Neural progenitor cell (in vitro differentiated cells): ENCODE measurements around the gene NOTCH4. TPM values are rescaled to one million over a fixed set of nuclear protein-coding genes. Genes with fewer than 3 reads are reported as not detected.

ENCODE experiments used
- DNase-seq: peaks from one replicate; pipeline ENCODE4 v3.0.0-alpha.2; 2016; ENCODE audit warnings: low spot score
- H2AFZ ChIP-seq: fragments of 200-600 bp; sonication (generic); replicated peaks from 2 replicates; pipeline ENCODE4 v1.6.1; 2016; ENCODE audit warnings: antibody characterized with exemption
- H3F3A ChIP-seq: fragments of 200-600 bp; sonication (generic); 2 replicates; pipeline ENCODE4 v1.6.1; 2016; ENCODE audit warnings: antibody characterized with exemption, low read depth
- H3K27ac ChIP-seq: fragments of 200-600 bp; sonication (generic); 2 replicates; pipeline ENCODE4 v1.5.1; 2016; ENCODE audit warnings: mild to moderate bottlenecking
- H3K27me3 ChIP-seq: fragments of 200-600 bp; sonication (generic); 2 replicates; pipeline ENCODE4 v1.6.1; 2016; ENCODE audit warnings: mild to moderate bottlenecking, moderate library complexity
- H3K36me3 ChIP-seq: fragments of 200-600 bp; sonication (generic); 2 replicates; pipeline ENCODE4 v1.5.1; 2016
- H3K4me1 ChIP-seq: fragments of 200-600 bp; sonication (generic); 2 replicates; pipeline ENCODE4 v1.6.1; 2016; ENCODE audit warnings: mixed run types
- H3K4me2 ChIP-seq: fragments of 200-600 bp; sonication (generic); 2 replicates; pipeline ENCODE4 v1.6.1; 2016
- H3K4me3 ChIP-seq: fragments of 200-600 bp; sonication (generic); 2 replicates; pipeline ENCODE4 v1.5.1; 2016
- H3K79me2 ChIP-seq: fragments of 200-600 bp; sonication (generic); 2 replicates; pipeline ENCODE4 v1.6.1; 2016; ENCODE audit warnings: low read depth
- H3K9ac ChIP-seq: fragments of 200-600 bp; sonication (generic); 2 replicates; pipeline ENCODE4 v1.6.1; 2016
- H3K9me3 ChIP-seq: fragments of 200-600 bp; sonication (generic); 2 replicates; pipeline ENCODE4 v1.5.1; 2016; ENCODE audit warnings: low read depth
- H4K20me1 ChIP-seq: fragments of 200-600 bp; sonication (generic); 2 replicates; pipeline ENCODE4 v1.6.1; 2016; ENCODE audit warnings: low read depth
- H3K27ac Mint-ChIP-seq: 3 replicates; pipeline ENCODE4 v1.8.0; 2021; ENCODE audit warnings: mixed read lengths
- H3K27me3 Mint-ChIP-seq: 2 replicates; pipeline ENCODE4 v1.8.0; 2022; ENCODE audit warnings: low read depth, mild to moderate bottlenecking, inconsistent platforms, moderate library complexity, mixed read lengths; ENCODE audit not compliant: insufficient read depth
- H3K36me3 Mint-ChIP-seq: 3 replicates; pipeline ENCODE4 v1.8.0; 2021; ENCODE audit warnings: mixed read lengths
- H3K4me1 Mint-ChIP-seq: 3 replicates; pipeline ENCODE4 v1.8.0; 2021; ENCODE audit warnings: mixed read lengths
- H3K4me3 Mint-ChIP-seq: 3 replicates; pipeline ENCODE4 v1.8.0; 2021; ENCODE audit warnings: mild to moderate bottlenecking, moderate library complexity, mixed read lengths
- H3K9me3 Mint-ChIP-seq: 3 replicates; pipeline ENCODE4 v1.8.0; 2020; ENCODE audit warnings: mixed read lengths
- CTCF ChIP-seq: fragments of 200-600 bp; sonication (generic); IDR thresholded peaks from 2 replicates; pipeline ENCODE4 v1.5.1; 2017; ENCODE audit warnings: antibody characterized with exemption, mild to moderate bottlenecking
- EZH2 ChIP-seq: fragments of 200-600 bp; sonication (generic); IDR thresholded peaks from 2 replicates; pipeline ENCODE4 v1.6.1; 2017; ENCODE audit warnings: antibody characterized with exemption, mild to moderate bottlenecking, moderate library complexity
- EZH2phosphoT487 ChIP-seq: fragments of 200-600 bp; sonication (generic); IDR thresholded peaks from 2 replicates; pipeline ENCODE4 v1.6.1; 2017; ENCODE audit warnings: antibody characterized with exemption
- total RNA-seq: library from RNA; depleted of rRNA; stranded (reverse); fragments of >200 nt; gene quantifications from 2 replicates; pipeline ENCODE4 v1.2.3, GENCODE V29; 2015; ENCODE audit warnings: low replicate concordance

Gene NOTCH4
- total RNA-seq, 1 donor from 2014 or later: 3.2 TPM

GRCh38 chr6:32202186-32202585 lies 21.7 kb downstream of the NOTCH4 start:
- Mint-ChIP-seq H3K27me3 (peaks cover 8% of the 10 kb centered on the region), H3K4me1 (peaks cover 38% of the 10 kb centered on the region), H3K27ac (no peak overlapping the region), H3K36me3 (no peaks in the 10 kb centered on the region), H3K9me3 (peaks cover 8% of the 10 kb centered on the region), H3K4me3 (no peak overlapping the region)
- Histone ChIP-seq H3K9me3 (no peaks in the 10 kb centered on the region), H3K27ac (no peak overlapping the region), H3K9ac (no peak overlapping the region), H3K4me2 (no peak overlapping the region), H3F3A (peaks cover 2% of the 10 kb centered on the region), H3K79me2 (no peaks in the 10 kb centered on the region), H2AFZ (no peak overlapping the region), H3K27me3 (peaks cover 5% of the 10 kb centered on the region), H3K36me3 (no peaks in the 10 kb centered on the region), H4K20me1 (no peaks in the 10 kb centered on the region), H3K4me1 (peaks cover 14% of the 10 kb centered on the region), H3K4me3 (no peak overlapping the region)
- TF ChIP-seq EZH2phosphoT487: no peak
- no peak for TF ChIP-seq EZH2
- TF ChIP-seq CTCF: no peak
- DNase-seq: no peak

GRCh38 chr6:32200711-32201475 lies 23.0 kb downstream of the NOTCH4 start:
- Histone ChIP-seq H3F3A (peaks cover 12% of the 10 kb centered on the region), H2AFZ (no peak overlapping the region), H4K20me1 (no peaks in the 10 kb centered on the region), H3K9me3 (no peaks in the 10 kb centered on the region), H3K9ac (no peak overlapping the region), H3K79me2 (no peaks in the 10 kb centered on the region), H3K27ac (no peak overlapping the region), H3K4me2 (no peak overlapping the region), H3K36me3 (no peaks in the 10 kb centered on the region), H3K4me3 (no peak overlapping the region), H3K27me3 (peaks cover 5% of the 10 kb centered on the region), H3K4me1 (peaks cover 21% of the 10 kb centered on the region)
- H3K36me3 Mint-ChIP-seq: no peaks in the 10 kb centered on the region
- TF ChIP-seq EZH2 (no peak), CTCF (no peak), EZH2phosphoT487 (no peak)
- no peak overlapping the region for H3K27ac Mint-ChIP-seq
- no peak overlapping the region for H3K4me3 Mint-ChIP-seq
- H3K27me3 Mint-ChIP-seq: peaks cover 8% of the 10 kb centered on the region
- peaks cover 50% of the 10 kb centered on the region for H3K4me1 Mint-ChIP-seq
- H3K9me3 Mint-ChIP-seq: peaks cover 2% of the 10 kb centered on the region
- DNase-seq: no peak

GRCh38 chr6:32198866-32199265 lies 25.0 kb downstream of the NOTCH4 start:
- no peak overlapping the region for H3K9ac ChIP-seq
- no peak overlapping the region for H3K4me2 ChIP-seq
- no peak overlapping the region for H3K27ac ChIP-seq
- H3K9me3 ChIP-seq: no peaks in the 10 kb centered on the region
- no peaks in the 10 kb centered on the region for H3K36me3 ChIP-seq
- H4K20me1 ChIP-seq: no peaks in the 10 kb centered on the region
- H3K36me3 Mint-ChIP-seq: peaks cover 2% of the 10 kb centered on the region
- H3K27ac Mint-ChIP-seq: no peak overlapping the region
- H3K4me1 ChIP-seq: peaks cover 23% of the 10 kb centered on the region
- no peaks in the 10 kb centered on the region for H3K79me2 ChIP-seq
- peaks cover 22% of the 10 kb centered on the region for H3F3A ChIP-seq
- TF ChIP-seq EZH2 (no peak), CTCF (no peak)
- no peaks in the 10 kb centered on the region for H3K9me3 Mint-ChIP-seq
- no peak overlapping the region for H3K4me3 Mint-ChIP-seq
- peaks cover 50% of the 10 kb centered on the region for H3K4me1 Mint-ChIP-seq
- no peak for DNase-seq
- no peaks in the 10 kb centered on the region for H3K27me3 ChIP-seq
- H3K27me3 Mint-ChIP-seq: no peaks in the 10 kb centered on the region
- no peak overlapping the region for H2AFZ ChIP-seq
- no peak overlapping the region for H3K4me3 ChIP-seq
